Measurements from ENCODE around the gene FOXE3. TPM values are rescaled to one million over a fixed set of nuclear protein-coding genes. Genes with fewer than 3 reads are reported as not detected.

Gene FOXE3
- total RNA-seq, 1 experiment from 2014 or later, result not detected

DNA sequence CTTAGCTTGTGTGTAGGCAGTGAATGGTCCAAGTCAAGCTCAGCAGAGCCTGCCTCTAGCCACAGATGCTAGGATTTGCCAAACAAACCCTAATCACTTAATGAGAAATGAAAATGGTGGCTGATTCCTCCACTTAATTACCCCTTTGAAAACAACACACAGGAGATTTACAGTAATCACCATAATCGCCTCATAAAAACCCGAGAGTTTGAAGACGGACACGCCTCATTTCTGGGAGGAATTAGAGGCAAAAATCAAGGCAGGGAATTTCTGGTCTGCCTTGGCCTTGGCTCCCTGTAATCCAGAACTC, 16.3 kb upstream of the FOXE3 start:
- Mint-ChIP-seq H3K36me3 (ENCODE audit: insufficient read depth, unreplicated experiment) (no peaks in the 10 kb centered on the region), H3K27ac (ENCODE audit: unreplicated experiment) (no peak overlapping the region), H3K4me1 (ENCODE audit: low read depth, unreplicated experiment) (peaks cover 25% of the 10 kb centered on the region), H3K27me3 (ENCODE audit: insufficient read depth, unreplicated experiment) (no peaks in the 10 kb centered on the region), H3K9me3 (ENCODE audit: unreplicated experiment) (peaks cover 9% of the 10 kb centered on the region), H3K4me3 (ENCODE audit: unreplicated experiment) (no peak overlapping the region)
- H3K4me3 ChIP-seq (ENCODE audit: low read depth, low read length), result no peak overlapping the region
- DNase-seq, result no peak
- no peaks in the 10 kb centered on the region for H3K36me3 ChIP-seq (ENCODE audit: control insufficient read depth, insufficient read depth, low read length)
- BruUV-seq (replicated peaks), result no TSS peak
- H3K27me3 ChIP-seq (replicated peaks; ENCODE audit: control insufficient read depth, insufficient read depth, low read length), result no peaks in the 10 kb centered on the region
- no peaks in the 10 kb centered on the region for H3K9me3 ChIP-seq
- ChIA-PET POLR2A (no interaction called here), CTCF (interaction anchor here (0.6 to 1.1 kb wide), 2 partner anchors 9 to 38 kb away, joined by 3 read pairs; partner anchors contain the start of gene FOXD2)
- TF ChIP-seq, protein P1, sequence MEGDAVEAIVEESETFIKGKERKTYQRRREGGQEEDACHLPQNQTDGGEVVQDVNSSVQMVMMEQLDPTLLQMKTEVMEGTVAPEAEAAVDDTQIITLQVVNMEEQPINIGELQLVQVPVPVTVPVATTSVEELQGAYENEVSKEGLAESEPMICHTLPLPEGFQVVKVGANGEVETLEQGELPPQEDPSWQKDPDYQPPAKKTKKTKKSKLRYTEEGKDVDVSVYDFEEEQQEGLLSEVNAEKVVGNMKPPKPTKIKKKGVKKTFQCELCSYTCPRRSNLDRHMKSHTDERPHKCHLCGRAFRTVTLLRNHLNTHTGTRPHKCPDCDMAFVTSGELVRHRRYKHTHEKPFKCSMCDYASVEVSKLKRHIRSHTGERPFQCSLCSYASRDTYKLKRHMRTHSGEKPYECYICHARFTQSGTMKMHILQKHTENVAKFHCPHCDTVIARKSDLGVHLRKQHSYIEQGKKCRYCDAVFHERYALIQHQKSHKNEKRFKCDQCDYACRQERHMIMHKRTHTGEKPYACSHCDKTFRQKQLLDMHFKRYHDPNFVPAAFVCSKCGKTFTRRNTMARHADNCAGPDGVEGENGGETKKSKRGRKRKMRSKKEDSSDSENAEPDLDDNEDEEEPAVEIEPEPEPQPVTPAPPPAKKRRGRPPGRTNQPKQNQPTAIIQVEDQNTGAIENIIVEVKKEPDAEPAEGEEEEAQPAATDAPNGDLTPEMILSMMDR (IDR thresholded peaks at IDR 0.05; ENCODE audit: insufficient read depth in 1 of 2, low read depth in 1 of 2, low read length in 1 of 2, severe bottlenecking in 1 of 2, unreplicated experiment in 1 of 2), result no peak
- intact Hi-C loops (cut with micrococcal nuclease; ENCODE audit: unreplicated experiment), result no loop called here
- peaks cover 18% of the 10 kb centered on the region for H3K4me1 ChIP-seq

DNA sequence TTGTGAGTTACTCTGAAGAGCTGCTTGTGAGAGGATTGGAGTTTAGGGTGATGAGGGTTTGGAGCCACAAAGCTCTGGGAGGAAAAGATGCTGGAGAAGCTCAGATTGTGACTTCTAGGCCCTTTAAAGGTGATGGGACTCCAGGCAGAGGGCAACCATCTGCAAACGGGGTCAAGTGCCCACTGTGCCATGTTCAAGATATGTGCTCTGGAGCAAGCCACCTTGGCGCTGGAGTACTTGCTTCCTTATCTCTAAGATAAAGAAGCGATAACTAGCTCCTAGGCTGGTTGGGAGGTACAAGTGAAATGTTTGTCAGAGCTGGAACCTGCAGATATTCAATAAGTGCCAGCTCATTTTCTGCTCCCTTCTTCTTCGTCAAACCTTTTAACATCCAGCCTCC, 14.3 kb upstream of the FOXE3 start:
- Histone ChIP-seq H3K4me1 (peaks cover 18% of the 10 kb centered on the region), H3K4me3 (ENCODE audit: low read depth, low read length) (no peak overlapping the region), H3K9me3 (no peaks in the 10 kb centered on the region), H3K36me3 (ENCODE audit: control insufficient read depth, insufficient read depth, low read length) (no peaks in the 10 kb centered on the region), H3K27me3 (replicated peaks; ENCODE audit: control insufficient read depth, insufficient read depth, low read length) (no peaks in the 10 kb centered on the region)
- no peak for DNase-seq
- TF ChIP-seq, protein P1 (IDR thresholded peaks at IDR 0.05; ENCODE audit: insufficient read depth in 1 of 2, low read depth in 1 of 2, low read length in 1 of 2, severe bottlenecking in 1 of 2, unreplicated experiment in 1 of 2), result no peak
- H3K27ac Mint-ChIP-seq (ENCODE audit: unreplicated experiment), result no peak overlapping the region
- no TSS peak for BruUV-seq (replicated peaks)
- H3K27me3 Mint-ChIP-seq (ENCODE audit: insufficient read depth, unreplicated experiment), result no peaks in the 10 kb centered on the region
- H3K4me1 Mint-ChIP-seq (ENCODE audit: low read depth, unreplicated experiment), result peaks cover 31% of the 10 kb centered on the region
- no peaks in the 10 kb centered on the region for H3K36me3 Mint-ChIP-seq (ENCODE audit: insufficient read depth, unreplicated experiment)
- ChIA-PET POLR2A (no interaction called here), CTCF (no interaction called here)
- peaks cover 9% of the 10 kb centered on the region for H3K9me3 Mint-ChIP-seq (ENCODE audit: unreplicated experiment)
- no peak overlapping the region for H3K4me3 Mint-ChIP-seq (ENCODE audit: unreplicated experiment)
- intact Hi-C loops (cut with micrococcal nuclease; ENCODE audit: unreplicated experiment), result no loop called here

DNA sequence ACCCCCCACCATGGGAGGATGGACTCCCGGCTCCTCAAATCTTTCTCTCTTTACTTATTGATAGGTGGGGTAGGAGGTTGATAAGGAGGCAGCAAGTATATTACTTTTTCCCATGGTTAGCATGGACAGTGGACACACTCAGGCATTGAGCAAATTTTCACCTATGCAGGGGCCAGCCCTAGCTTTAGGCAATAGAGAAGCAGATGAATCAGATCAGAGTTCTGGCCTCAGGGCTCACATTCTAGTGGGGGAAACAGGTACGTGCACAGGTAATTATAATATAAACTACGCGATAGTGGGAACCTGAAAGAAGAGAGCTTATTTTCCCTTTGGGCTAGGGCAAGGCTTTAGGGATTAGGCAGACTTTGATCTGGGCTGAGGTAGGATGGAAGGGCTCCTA, 13.5 kb upstream of the FOXE3 start:
- Histone ChIP-seq H3K4me3 (ENCODE audit: low read depth, low read length) (no peak overlapping the region), H3K36me3 (ENCODE audit: control insufficient read depth, insufficient read depth, low read length) (no peaks in the 10 kb centered on the region), H3K27me3 (replicated peaks; ENCODE audit: control insufficient read depth, insufficient read depth, low read length) (no peaks in the 10 kb centered on the region), H3K4me1 (peaks cover 18% of the 10 kb centered on the region), H3K9me3 (no peaks in the 10 kb centered on the region)
- DNase-seq, result no peak
- TF ChIP-seq, protein P1 (IDR thresholded peaks at IDR 0.05; ENCODE audit: insufficient read depth in 1 of 2, low read depth in 1 of 2, low read length in 1 of 2, severe bottlenecking in 1 of 2, unreplicated experiment in 1 of 2), result no peak
- H3K4me1 Mint-ChIP-seq (ENCODE audit: low read depth, unreplicated experiment), result peaks cover 31% of the 10 kb centered on the region
- no peaks in the 10 kb centered on the region for H3K27me3 Mint-ChIP-seq (ENCODE audit: insufficient read depth, unreplicated experiment)
- H3K27ac Mint-ChIP-seq (ENCODE audit: unreplicated experiment), result no peak overlapping the region
- CTCF ChIA-PET, result no interaction called here
- BruUV-seq (replicated peaks), result no TSS peak
- POLR2A ChIA-PET, result no interaction called here
- no peaks in the 10 kb centered on the region for H3K36me3 Mint-ChIP-seq (ENCODE audit: insufficient read depth, unreplicated experiment)
- H3K9me3 Mint-ChIP-seq (ENCODE audit: unreplicated experiment), result peaks cover 2% of the 10 kb centered on the region
- intact Hi-C loops (cut with micrococcal nuclease; ENCODE audit: unreplicated experiment), result no loop called here
- no peak overlapping the region for H3K4me3 Mint-ChIP-seq (ENCODE audit: unreplicated experiment)
